Measurements from ENCODE around the gene SLC35F2.
A peak's percentile ranks its signal among the peaks of the same experiment; 100 is the strongest.
"Not testable (repeated sequence)": the region's sequence is repeated elsewhere in the genome, so short reads cannot be mapped to it uniquely, and the experiment has no call there.

SLC35F2 gene, protein sequence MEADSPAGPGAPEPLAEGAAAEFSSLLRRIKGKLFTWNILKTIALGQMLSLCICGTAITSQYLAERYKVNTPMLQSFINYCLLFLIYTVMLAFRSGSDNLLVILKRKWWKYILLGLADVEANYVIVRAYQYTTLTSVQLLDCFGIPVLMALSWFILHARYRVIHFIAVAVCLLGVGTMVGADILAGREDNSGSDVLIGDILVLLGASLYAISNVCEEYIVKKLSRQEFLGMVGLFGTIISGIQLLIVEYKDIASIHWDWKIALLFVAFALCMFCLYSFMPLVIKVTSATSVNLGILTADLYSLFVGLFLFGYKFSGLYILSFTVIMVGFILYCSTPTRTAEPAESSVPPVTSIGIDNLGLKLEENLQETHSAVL

DNA sequence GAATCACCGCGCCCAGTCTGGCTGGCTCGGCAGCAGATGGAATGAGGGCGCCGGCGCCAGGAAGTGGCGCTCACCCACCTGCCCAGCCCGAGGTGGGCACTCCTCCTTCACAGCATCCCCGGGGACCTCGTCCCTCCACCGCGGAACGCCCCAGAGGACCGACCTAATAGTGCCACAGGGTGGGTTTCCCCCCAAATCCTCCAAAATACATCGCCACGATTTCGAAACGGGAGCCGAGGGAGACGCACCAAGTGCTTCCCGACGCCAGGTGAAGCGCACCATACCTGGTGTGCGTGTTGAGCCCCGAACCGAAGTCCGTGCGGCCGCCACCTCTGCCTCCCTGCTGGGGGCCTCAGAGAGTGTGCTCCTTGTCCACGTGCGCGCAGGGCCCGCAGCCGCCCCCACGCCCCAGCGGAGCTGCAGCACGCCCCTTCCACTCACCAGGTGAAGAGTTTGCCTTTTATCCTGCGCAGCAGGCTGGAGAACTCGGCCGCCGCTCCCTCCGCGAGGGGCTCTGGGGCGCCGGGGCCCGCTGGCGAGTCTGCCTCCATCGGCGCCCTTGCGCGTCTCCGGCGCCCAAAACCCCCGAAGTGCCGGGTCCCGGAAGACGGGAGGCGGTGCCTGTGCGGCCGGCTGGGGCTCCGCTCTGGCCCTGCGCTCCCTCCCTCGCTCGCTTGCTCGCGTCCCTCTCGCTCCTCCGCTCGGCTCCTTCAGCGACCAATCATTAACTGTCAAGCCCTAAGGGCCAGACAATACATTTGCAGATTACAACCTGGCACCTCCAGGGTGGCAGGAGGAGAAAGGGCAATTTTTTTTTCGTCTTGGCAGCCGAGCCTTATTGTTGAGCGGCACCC is at the start of gene SLC35F2:
Gene SLC35F2, minus strand, starts transcription at position 571 of the 854 bp plus-strand sequence. Its CDS starts 20 bp downstream, at position 551.
- peak; percentile 86 for DNase-seq

GRCh38 chr11:107908211-107908610 is 49.6 kb upstream of the SLC35F2 start:
- peak; percentile 71 for DNase-seq

- DNase-seq = no peak
Observed at GRCh38 chr11:107898270-107898669, 39.7 kb upstream of the SLC35F2 start.

DNA sequence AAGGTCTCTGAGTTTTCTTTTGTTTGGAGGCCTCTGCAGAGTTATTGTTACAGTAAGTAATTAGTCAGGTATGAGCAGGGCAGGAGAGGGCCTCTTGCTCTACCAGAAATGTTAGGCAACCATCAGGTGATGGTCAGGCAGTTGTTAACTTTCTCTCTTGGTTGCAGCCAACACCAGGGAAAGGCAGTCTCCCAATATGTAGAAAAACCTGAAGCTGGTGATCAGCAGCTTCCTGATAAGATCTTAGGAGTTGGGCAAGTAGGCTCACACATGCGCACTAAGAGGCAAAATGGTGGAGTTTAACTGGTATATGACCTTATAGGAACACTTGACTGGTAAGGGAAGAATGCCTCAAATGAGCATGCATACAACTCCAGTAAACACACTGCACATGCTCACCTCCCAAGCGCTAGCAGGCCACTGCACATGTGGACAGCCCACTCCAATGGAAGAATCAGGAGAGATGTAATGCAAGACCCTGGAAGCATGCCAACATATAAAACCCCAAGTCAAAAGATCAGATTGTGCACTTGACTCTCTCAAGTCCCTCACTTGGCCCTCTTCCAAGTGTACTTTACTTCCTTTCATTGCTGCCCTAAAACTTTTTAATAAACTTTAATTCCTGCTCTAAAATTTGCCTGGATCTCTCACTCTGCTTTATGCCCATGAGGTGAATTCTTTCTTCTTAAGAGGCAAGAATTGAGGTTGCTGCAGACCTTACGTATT is 23.7 kb upstream of the SLC35F2 start:
- DNase-seq = no peak

DNA sequence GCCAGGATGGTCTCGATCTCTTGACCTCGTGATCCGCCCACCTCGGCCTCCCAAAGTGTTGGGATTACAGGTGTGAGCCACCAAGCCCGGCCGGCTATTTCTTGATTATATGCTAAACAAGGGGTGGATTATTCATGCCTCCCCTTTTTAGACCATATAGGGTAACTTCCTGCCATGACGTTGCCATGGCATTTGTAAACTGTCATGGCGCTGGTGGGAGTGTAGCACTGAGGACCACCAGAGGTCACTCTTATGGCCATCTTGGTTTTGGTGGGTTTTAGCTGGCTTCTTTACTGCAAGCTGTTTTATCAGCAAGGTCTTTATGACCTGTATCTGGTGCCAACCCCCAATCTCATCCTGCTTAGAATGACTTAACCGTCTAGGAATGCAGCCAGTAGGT is 22.9 kb upstream of the SLC35F2 start:
- not testable (repeated sequence) for DNase-seq

DNA sequence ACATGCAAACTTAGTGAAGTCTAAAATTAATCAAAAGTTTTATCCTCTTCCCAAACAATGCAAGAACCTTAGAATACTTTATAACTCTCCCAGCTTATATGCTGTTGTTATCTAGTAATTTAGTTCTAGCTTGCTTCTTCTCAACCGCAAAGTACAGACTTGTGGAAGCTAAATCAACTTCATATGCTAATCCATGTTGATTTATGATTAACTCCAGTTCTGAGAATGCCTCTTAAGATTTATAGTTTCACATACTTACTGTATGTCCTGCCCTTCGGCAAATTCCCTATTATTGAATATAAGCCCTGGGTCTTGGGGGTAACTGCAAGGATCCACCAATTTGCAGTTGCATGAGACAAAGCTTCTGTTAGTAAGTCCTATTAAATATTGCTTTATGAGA is 17.6 kb upstream of the SLC35F2 start:
- no peak for DNase-seq

GRCh38 chr11:107864591-107864990 is 6.0 kb upstream of the SLC35F2 start:
- DNase-seq = no peak

GRCh38 chr11:107860688-107861087 is 2.1 kb upstream of the SLC35F2 start:
- no peak for DNase-seq

DNA sequence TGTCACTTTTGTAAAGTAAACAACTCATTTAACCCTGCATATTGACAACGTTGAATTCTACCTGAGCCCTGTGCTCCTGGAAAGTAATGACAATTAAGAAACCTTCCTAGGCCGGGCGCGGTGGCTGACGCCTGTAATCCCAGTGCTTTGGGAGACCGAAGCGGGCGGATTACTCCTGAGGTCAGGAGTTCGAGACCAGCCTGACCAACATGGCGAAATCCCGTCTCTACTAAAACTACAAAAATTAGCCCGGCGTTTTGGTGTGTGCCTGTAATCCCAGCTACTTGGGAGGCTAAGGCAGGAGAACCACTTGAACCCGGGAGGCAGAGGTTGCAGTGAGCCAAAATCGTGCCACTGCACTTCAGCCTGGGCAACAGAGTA is 1.6 kb upstream of the SLC35F2 start:
- not testable (repeated sequence) for DNase-seq

GRCh38 chr11:107859459-107860239 is 1.1 kb upstream of the SLC35F2 start:
- DNase-seq = peak; percentile 82

- DNase-seq = peak; percentile 65
Observed at GRCh38 chr11:107857550-107858216, 904 bp downstream of the SLC35F2 start.

DNA sequence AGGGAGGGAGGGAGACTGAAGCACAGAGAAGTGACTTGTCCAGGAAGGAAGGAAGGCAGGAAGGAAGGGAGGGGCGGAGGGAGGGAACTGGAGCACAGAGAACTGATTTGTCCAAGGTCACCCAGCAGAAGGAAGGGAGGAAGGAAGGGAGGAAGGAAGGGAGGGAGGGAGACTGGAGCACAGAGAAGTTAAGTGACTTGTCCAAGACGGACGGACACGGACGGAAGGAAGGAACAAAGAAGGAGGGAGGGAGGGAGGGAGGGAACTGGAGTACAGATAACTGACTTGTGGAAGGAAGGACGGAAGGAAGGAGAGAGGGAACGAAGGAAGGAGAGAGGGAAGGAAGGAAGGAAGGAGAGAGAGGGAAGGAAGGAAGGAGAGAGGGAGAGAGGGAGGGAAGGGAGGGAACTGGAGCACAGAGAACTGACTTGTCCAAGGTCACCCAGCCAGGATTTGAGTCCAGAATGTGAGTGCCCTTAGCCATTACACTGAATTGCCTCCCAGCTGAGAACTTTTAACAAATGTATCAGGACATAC is 1.5 kb downstream of the SLC35F2 start:
- no peak for DNase-seq

- DNase-seq = no peak
Observed at GRCh38 chr11:107856180-107856980, 2.2 kb downstream of the SLC35F2 start.

DNA sequence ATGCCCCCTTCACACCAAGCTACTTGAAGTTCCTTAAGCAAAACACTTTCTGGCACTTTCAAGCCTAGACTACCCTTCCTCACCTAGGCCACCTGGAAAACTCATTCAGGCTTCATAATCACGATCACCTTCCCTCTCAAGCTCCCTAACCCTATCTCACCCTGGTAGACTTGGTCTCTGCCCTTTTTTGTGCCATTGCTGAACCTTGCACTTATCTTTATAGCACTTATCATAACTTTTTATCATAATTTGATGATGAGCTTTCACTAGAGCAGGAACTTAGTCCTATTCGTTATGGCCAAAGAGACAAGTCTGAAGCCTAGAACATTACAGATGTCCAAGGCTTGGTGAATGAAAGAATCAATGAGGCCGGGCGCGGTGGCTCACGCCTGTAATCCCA is 5.5 kb downstream of the SLC35F2 start:
- DNase-seq = no peak

DNA sequence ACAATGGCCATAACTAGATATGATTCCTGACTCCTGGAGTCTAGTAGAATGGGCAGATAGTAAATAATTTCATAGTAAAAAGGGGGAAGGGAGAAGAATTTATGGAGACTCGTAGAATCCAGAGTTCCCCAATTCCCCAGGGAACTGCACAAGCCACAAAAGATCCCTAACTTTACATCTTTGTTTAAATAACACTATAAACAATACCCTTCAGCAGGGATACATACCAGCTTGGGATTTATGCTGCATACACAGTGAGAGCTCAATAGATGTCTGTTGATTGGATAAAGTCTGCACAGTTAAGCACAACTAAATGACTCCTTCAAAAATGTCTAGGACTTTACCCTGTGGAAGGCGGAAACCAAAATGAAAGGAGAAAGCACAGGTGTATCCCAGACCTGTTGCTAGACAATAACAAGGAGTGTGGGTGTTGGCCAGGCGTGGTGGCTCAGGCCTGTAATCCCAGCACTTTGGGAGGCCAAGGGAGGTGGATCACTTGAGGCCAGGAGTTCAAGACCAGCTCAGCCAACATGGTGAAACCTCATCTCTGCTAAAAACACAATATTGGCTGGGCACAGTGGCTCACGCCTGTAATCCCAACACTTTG is 6.8 kb downstream of the SLC35F2 start:
- no peak for DNase-seq

DNA sequence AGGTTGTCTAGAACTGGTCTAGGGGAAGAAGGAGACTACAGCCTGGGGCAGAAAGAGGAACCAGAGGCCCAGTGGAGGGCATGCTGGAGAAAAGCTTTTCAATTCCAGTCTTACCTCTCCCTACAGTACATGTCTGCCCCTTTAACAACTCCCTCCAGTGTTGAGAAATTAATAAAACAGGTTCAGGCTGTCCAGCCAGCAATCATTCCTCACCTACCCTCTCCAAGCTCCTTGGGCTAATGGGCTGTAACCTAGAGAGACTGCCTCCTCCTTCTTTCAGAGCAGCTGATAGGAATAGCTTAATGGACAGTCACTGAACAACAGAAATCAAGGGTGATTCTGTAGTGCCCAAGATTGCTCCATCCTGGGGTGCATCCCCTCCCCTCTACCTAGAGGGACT is 8.8 kb downstream of the SLC35F2 start:
- DNase-seq = no peak

GRCh38 chr11:107848345-107848744 is 10.2 kb downstream of the SLC35F2 start:
- no peak for DNase-seq

DNA sequence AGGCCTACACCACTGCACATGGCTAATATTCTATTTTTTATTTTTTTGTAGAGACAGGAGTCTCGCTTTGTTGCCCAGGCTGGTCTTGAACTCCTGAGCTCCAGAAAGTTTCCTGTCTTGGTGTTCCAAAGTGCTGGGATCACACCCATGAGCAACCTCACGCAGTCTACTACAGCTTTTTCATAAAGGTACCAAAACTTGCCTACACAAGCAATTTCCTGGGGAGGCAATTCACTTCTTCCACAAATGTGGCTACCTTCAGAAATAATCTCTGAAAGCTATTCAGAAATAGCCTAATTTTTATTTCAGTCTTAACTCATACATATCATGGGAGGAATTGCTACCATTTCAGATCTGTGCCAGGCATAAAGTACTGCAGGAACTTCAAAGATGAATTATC is 11.4 kb downstream of the SLC35F2 start:
- DNase-seq = no peak

DNA sequence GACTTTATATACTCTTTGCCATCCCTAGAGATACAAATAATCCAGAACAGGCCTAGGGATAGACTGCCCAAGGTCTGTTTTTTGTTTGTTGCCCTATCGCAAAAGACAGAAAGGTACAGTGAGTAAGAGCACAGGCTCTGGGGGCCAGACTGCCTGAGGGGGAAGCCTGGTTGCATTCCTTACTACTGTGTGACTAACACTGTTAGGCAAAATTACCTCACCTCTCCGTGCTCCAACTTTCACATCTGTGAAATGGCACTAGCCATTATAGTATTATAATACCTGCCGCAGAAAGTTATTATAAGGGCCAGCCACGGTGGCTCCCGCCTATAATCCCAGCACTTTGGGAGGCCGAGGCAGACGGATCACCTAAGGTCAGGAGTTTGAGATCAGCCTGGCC is 14.5 kb downstream of the SLC35F2 start:
- DNase-seq = no peak

- DNase-seq = no peak
Observed at GRCh38 chr11:107842412-107843100, 16.0 kb downstream of the SLC35F2 start.
